OCI-M2 (cell line): ENCODE measurements around the gene NRCAM.

Source experiments
- DNase-seq: peaks from one replicate; lab custom pipeline; 2025; ENCODE audit not compliant: unreplicated experiment; lab: John Stamatoyannopoulos, UW

NRCAM gene

GRCh38 chr7:108425714-108426275, 30.4 kb downstream of the NRCAM start:
- DNase-seq, result no peak

GRCh38 chr7:108424013-108424412, 32.2 kb downstream of the NRCAM start:
- no peak for DNase-seq

- no peak for DNase-seq
These were observed 32.9 kb downstream of the NRCAM start for GRCh38 chr7:108423089-108423989.

GRCh38 chr7:108421720-108422331, 34.4 kb downstream of the NRCAM start:
- no peak for DNase-seq

- DNase-seq, result no peak
These were observed 36.0 kb downstream of the NRCAM start for GRCh38 chr7:108419961-108420908.

GRCh38 chr7:108418946-108419345, 37.3 kb downstream of the NRCAM start:
- peak; percentile 39 for DNase-seq

- DNase-seq, result no peak
These were observed 38.3 kb downstream of the NRCAM start for GRCh38 chr7:108417926-108418325.

- no peak for DNase-seq
These were observed 39.1 kb downstream of the NRCAM start for GRCh38 chr7:108417144-108417543.

GRCh38 chr7:108415821-108416536, 40.3 kb downstream of the NRCAM start:
- DNase-seq, result no peak

- DNase-seq, result no peak
These were observed 41.2 kb downstream of the NRCAM start for GRCh38 chr7:108415084-108415483.

GRCh38 chr7:108413782-108414492, 42.3 kb downstream of the NRCAM start:
- DNase-seq, result no peak

- no peak for DNase-seq
These were observed 42.9 kb downstream of the NRCAM start for GRCh38 chr7:108413337-108413736.

GRCh38 chr7:108409146-108409545, 47.1 kb downstream of the NRCAM start:
- no peak for DNase-seq

GRCh38 chr7:108408296-108408991, 47.8 kb downstream of the NRCAM start:
- DNase-seq, result no peak

GRCh38 chr7:108407676-108408075, 48.6 kb downstream of the NRCAM start:
- DNase-seq, result no peak

- DNase-seq, result no peak
These were observed 49.9 kb downstream of the NRCAM start for GRCh38 chr7:108406222-108406890.

GRCh38 chr7:108404509-108405420, 51.5 kb downstream of the NRCAM start:
- no peak for DNase-seq
